ENCODE results near the gene SNX6.
"Not testable (repeated sequence)": the region's sequence is repeated elsewhere in the genome, so short reads cannot be mapped to it uniquely, and the experiment has no call there.

DNA sequence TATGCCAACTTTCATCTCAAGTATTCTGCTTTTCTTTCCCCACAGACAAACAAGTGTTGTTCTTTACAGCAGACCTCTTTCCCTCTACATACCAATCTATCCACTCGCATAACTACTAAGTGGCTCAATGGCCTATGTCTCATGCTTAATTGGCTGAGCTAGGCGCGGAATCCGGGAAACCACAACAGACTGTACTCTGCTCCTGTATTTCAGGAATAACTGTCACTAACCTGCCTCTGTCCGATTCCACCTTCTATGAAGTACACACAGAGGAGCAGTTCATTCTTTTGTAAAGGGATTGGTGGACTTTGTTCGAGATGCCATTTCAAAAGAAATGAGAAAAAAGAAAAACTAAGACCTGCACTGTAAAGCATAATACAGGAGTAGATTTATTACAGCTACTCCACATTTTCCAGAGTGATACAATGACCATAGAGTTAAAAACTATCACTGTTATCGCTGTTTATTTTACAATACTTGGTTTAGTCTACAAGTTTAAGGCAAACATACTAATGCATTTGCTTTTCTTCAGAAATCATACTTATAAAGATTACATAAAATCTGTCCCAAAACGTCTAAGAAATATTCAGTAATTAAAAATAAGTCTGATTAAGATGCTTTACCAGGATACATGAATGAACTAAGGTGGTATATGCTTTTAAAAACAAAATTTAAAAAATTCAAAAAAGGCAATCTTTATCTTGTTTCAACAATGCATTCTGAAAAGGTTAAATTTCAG, 67.7 kb downstream of the SNX6 start:
- TF ChIP-seq POLR2A, CTCF, EP300 (IDR thresholded peaks at IDR 0.05): not testable (repeated sequence)

All from tibial nerve (tissue), 4 donors.